Mesothelial cell of epicardium (in vitro differentiated cells): Measurements from ENCODE around the gene MNDA. TPM values are rescaled to one million over a fixed set of nuclear protein-coding genes. Genes with fewer than 3 reads are reported as not detected.
"Not testable (repeated sequence)": the region's sequence is repeated elsewhere in the genome, so short reads cannot be mapped to it uniquely, and the experiment has no call there.

ENCODE experiments used
- DNase-seq, 2 experiments: peaks; one replicate each; pipeline ENCODE4 v3.0.0; 2021; ENCODE audit warnings: low spot score in 2 of 2; ENCODE audit not compliant: unreplicated experiment in 2 of 2
- H3K27ac Mint-ChIP-seq: 2 replicates; pipeline ENCODE4 v1.8.0; 2021; ENCODE audit warnings: mixed read lengths
- H3K27me3 Mint-ChIP-seq: 2 replicates; pipeline ENCODE4 v1.8.0; 2021; ENCODE audit warnings: low read depth, mixed read lengths
- H3K36me3 Mint-ChIP-seq: 2 replicates; pipeline ENCODE4 v1.8.0; 2021; ENCODE audit warnings: mixed read lengths
- H3K4me1 Mint-ChIP-seq: 2 replicates; pipeline ENCODE4 v1.8.0; 2021; ENCODE audit warnings: mixed read lengths
- H3K4me3 Mint-ChIP-seq: 2 replicates; pipeline ENCODE4 v1.8.0; 2021; ENCODE audit warnings: mild to moderate bottlenecking, moderate library complexity, mixed read lengths
- H3K9me3 Mint-ChIP-seq: 2 replicates; pipeline ENCODE4 v1.8.0; 2021; ENCODE audit warnings: mixed read lengths
- CTCF ChIP-seq: fragments of 200-600 bp; sonication (generic); IDR thresholded peaks from one replicate; pipeline ENCODE4 v1.5.0; 2021; ENCODE audit warnings: antibody characterized with exemption; ENCODE audit not compliant: unreplicated experiment
- total RNA-seq: library from RNA; stranded (reverse); gene quantifications from 3 replicates; pipeline ENCODE4 v1.2.1, GENCODE V29; 2021

The MNDA gene
- total RNA-seq, 1 donor from 2014 or later, result not detected

- H3K9me3 Mint-ChIP-seq, result peaks cover 12% of the 10 kb centered on the region
- no peak for TF ChIP-seq CTCF
- no peaks in the 10 kb centered on the region for H3K36me3 Mint-ChIP-seq
- no peak for DNase-seq
- H3K27me3 Mint-ChIP-seq, result no peaks in the 10 kb centered on the region
- no peak overlapping the region for H3K4me3 Mint-ChIP-seq
- H3K27ac Mint-ChIP-seq, result no peak overlapping the region
- no peaks in the 10 kb centered on the region for H3K4me1 Mint-ChIP-seq
Observed at GRCh38 chr1:158838660-158839059, 7.5 kb downstream of the MNDA start.

- H3K36me3 Mint-ChIP-seq, result no peaks in the 10 kb centered on the region
- no peak for TF ChIP-seq CTCF
- H3K4me1 Mint-ChIP-seq, result no peaks in the 10 kb centered on the region
- no peak overlapping the region for H3K27ac Mint-ChIP-seq
- H3K9me3 Mint-ChIP-seq, result peaks cover 12% of the 10 kb centered on the region
- DNase-seq, result no peak
- H3K27me3 Mint-ChIP-seq, result no peaks in the 10 kb centered on the region
- H3K4me3 Mint-ChIP-seq, result no peak overlapping the region
Observed at GRCh38 chr1:158839566-158839965, 8.4 kb downstream of the MNDA start.

GRCh38 chr1:158840236-158840635 lies 9.1 kb downstream of the MNDA start:
- DNase-seq, result no peak
- no peaks in the 10 kb centered on the region for H3K4me1 Mint-ChIP-seq
- no peak for TF ChIP-seq CTCF
- no peaks in the 10 kb centered on the region for H3K36me3 Mint-ChIP-seq
- H3K4me3 Mint-ChIP-seq, result no peak overlapping the region
- no peaks in the 10 kb centered on the region for H3K27me3 Mint-ChIP-seq
- H3K9me3 Mint-ChIP-seq, result peaks cover 12% of the 10 kb centered on the region
- no peak overlapping the region for H3K27ac Mint-ChIP-seq

- no peak for DNase-seq
- Mint-ChIP-seq H3K9me3 (peaks cover 28% of the 10 kb centered on the region), H3K27me3 (peaks cover 2% of the 10 kb centered on the region), H3K4me3 (no peak overlapping the region), H3K27ac (no peak overlapping the region), H3K36me3 (no peaks in the 10 kb centered on the region), H3K4me1 (no peaks in the 10 kb centered on the region)
- TF ChIP-seq CTCF, result no peak
Observed at GRCh38 chr1:158864595-158864994, 33.4 kb downstream of the MNDA start.

- H3K36me3 Mint-ChIP-seq, H3K4me3 Mint-ChIP-seq, H3K27me3 Mint-ChIP-seq, DNase-seq, H3K4me1 Mint-ChIP-seq, H3K27ac Mint-ChIP-seq: not testable (repeated sequence)
- H3K9me3 Mint-ChIP-seq, result peaks cover 21% of the 10 kb centered on the region
Observed at GRCh38 chr1:158870438-158870837, 39.3 kb downstream of the MNDA start.

GRCh38 chr1:158873141-158873540 lies 42.0 kb downstream of the MNDA start:
- Mint-ChIP-seq H3K9me3 (peaks cover 9% of the 10 kb centered on the region), H3K4me3 (no peak overlapping the region), H3K36me3 (no peaks in the 10 kb centered on the region), H3K27ac (no peak overlapping the region), H3K27me3 (no peaks in the 10 kb centered on the region), H3K4me1 (no peaks in the 10 kb centered on the region)
- no peak for DNase-seq
- TF ChIP-seq CTCF, result no peak
